NCI-H2196 treated with DMSO at 0.1 percent for 48 hours (cell line): Measurements from ENCODE around the gene HHIPL2.
"Not testable (repeated sequence)": the region's sequence is repeated elsewhere in the genome, so short reads cannot be mapped to it uniquely, and the experiment has no call there.

Experiments
- DNase-seq: peaks from one replicate; lab custom pipeline; 2025; ENCODE audit not compliant: unreplicated experiment; lab: John Stamatoyannopoulos, UW

HHIPL2 gene

GRCh38 chr1:222540598-222540995, 7.3 kb downstream of the HHIPL2 start:
- no peak for DNase-seq

GRCh38 chr1:222539951-222540597, 7.8 kb downstream of the HHIPL2 start:
- no peak for DNase-seq

GRCh38 chr1:222535455-222535854, 12.4 kb downstream of the HHIPL2 start:
- DNase-seq, result no peak

DNA sequence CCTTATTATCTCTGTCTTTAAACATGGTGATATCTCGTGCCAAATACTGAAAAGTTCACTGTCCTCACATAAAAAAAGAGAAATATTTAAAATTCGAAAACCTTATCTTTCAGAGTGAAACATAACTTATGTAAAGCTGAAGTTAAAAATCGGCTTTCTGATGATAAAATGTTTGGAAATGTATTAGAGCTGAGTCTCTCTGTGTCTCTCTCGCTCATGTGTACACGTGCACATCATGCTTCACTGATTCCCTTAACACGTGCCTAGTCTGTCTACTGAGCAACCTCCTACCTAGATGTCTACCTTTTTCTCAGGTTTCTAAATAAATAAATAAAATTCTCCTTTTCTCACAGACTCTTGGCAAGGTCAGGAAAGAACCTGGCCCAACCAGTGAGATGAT, 17.1 kb downstream of the HHIPL2 start:
- no peak for DNase-seq

DNA sequence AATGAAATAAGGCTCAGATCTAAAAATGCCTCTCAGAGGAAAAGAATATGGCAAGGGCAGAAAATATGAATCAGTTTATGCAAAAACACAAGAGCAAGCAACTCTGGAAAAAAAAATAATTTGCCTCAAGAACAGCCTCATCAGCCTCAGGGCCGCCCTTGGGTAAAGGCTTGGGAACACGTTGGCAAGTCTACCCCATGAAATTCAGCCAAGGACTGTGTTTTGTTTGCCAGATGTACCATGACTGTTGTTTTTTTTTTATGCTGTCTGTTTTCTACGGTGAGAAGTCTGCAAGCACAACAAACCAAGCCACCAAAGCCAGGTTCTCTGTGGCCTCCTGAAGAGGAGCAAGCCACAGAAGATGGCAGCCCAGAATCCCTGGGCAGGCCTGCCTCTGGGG, 18.0 kb downstream of the HHIPL2 start:
- no peak for DNase-seq

GRCh38 chr1:222529181-222529580, 18.7 kb downstream of the HHIPL2 start:
- DNase-seq, result no peak

DNA sequence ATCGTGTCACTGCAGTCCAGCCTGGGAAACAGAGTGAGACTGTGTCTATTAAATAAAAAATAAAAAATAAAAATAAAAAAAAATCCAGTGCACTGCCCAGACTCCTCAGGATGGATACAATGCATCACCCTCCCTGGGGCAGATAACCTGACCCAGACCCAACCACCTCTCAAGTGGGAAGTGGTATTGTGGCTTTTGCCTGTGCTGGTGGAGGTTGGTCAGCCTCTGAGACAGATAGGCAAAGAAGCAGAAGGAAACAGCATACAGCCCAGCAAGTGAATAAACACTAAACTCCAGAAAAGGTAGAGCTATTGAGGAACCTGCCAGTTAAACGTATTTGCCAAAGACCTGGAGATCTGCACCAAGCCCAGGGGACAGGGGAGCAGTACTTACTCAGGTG, 22.0 kb downstream of the HHIPL2 start:
- no peak for DNase-seq

- no peak for DNase-seq
Measured at GRCh38 chr1:222523852-222524251, 24.1 kb downstream of the HHIPL2 start.

GRCh38 chr1:222522105-222522915, 25.6 kb downstream of the HHIPL2 start:
- no peak for DNase-seq

DNA sequence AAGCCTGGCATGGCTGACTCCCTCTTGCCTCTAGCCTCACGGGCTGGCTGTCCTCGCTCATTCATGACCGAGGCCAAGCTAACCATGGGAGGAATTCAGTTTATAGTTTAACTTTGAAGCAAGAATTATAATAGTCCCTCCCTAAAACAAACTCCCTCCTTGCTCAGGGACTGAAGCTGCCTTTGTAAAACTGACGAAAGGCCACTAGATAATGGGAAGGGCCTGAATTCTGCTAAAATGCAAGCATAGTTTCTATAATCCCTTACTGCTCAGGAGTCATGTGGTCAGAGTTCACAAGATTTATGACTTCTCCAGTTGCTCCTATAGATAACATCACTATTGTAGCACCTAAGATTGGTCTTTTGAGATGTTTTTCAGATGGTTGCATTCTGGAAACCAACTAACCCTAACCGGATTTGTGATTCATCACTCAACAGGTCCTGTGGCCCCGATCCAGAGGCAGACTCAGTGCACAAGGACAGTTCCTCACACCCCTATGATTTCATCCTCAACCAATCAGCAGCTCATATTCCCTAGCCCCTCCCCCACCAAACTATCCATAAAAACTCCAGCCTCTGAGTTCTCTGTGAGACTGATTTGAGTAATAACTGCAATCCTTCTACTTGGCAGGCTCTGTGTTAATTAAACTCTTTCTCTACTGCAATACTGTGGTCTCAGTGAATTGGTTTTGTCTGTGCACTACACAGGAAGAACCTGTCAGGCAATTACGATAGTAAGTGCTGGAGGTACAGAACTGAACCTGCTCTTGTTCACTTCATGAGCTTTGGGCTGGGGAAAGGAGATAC, 26.4 kb downstream of the HHIPL2 start:
- DNase-seq, result no peak

- not testable (repeated sequence) for DNase-seq
Measured at GRCh38 chr1:222489496-222489895, 58.4 kb downstream of the HHIPL2 start.

DNA sequence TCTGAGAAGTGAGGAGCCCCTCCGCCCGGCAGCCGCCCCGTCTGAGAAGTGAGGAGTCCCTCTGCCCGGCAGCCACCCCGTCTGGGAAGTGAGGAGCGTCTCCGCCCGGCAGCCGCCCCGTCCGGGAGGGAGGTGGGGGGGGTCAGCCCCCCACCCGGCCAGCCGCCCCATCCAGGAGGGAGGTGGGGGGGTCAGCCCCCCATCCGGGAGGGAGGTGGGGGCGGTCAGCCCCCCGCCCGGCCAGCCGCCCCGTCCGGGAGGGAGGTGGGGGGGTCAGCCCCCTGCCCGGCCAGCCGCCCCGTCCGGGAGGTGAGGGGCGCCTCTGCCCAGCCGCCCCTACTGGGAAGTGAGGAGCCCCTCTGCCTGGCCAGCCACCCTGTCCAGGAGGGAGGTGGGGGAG, 60.1 kb downstream of the HHIPL2 start:
- DNase-seq, result not testable (repeated sequence)

GRCh38 chr1:222484005-222484404, 63.9 kb downstream of the HHIPL2 start:
- not testable (repeated sequence) for DNase-seq

DNA sequence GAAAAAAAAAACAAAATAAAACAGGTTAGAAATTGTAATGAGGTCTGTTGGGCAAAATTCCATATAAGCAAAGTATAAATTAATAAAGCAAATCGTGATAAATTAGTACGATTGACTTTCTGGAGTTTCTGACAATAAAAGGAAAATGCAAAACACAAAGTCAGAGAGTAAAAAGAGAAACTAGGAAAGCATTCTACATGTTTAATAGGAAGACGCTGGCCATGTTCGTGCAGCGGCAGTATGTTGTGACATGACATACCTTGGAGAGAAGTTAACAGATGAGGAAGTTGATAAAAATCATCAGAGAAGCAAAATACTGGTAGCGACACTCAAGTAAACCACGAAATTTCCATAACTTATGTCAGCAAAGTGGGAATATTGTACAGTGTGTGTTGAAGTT, 68.3 kb downstream of the HHIPL2 start:
- DNase-seq, result not testable (repeated sequence)

- not testable (repeated sequence) for DNase-seq
Measured at GRCh38 chr1:222476436-222476835, 71.5 kb downstream of the HHIPL2 start.

DNA sequence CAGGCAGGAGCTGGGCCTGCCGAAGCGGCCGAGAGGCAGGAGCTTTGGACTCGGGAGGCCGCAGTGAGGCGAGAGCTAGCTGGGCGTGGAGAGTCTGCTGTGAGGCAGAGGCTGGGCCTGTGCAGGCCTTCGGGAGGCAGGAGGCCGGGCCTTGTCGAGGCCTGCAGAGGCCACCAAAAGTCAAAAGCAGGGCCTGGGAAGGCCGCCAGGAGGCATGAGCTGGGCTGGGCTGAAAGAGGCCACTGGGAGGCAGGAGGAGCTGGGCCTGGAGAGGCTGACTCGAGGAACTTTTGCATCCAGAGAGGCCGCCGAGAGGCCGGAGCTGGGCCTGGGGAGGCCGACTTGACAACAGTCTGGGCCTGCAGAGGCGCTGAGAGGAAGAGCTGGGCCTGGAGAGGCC, 74.2 kb downstream of the HHIPL2 start:
- not testable (repeated sequence) for DNase-seq

DNA sequence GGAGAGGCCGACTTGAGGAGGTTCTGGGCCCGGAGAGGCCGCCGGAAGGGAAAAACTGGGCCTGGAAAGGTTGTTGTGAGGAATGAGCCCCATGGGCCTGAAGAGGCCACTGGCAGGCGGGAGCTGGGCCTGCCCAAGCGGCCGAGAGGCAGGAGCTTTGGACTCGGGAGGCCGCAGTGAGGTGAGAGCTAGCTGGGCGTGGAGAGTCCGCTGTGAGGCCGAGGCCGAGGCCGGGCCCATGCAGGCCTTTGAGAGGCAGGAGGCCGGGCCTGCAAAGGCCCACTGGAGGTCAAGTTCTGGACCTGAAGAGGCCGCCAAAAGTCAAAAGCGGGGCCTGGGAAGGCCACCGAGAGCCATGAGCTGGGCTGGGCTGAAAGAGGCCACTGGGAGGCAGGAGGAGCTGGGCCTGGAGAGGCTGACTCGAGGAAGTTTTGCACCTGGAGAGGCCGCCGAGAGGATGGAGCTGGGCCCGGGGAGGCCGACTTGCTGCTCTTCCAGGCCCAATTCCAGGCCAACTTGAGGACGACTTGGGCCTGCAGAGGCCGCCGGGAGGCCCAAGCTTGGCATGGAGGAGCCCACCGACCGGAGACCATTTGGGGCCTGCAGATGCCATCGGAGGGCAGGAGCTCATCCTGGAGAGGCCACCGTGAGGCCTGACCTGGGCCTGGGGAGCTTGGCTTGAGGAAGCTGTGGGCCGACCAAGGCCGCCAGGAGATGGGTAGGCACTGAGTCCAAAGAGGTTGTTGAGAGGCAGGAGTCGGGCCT, 74.9 kb downstream of the HHIPL2 start:
- DNase-seq, result not testable (repeated sequence)
